Head of caudate nucleus (tissue), 42 donors: Measurements from ENCODE around the gene ZBTB46.
A peak's percentile ranks its signal among the peaks of the same experiment; 100 is the strongest.
"Not testable (repeated sequence)": the region's sequence is repeated elsewhere in the genome, so short reads cannot be mapped to it uniquely, and the experiment has no call there.

ENCODE experiments used
- DNase-seq, 42 donors: peaks; one replicate each; pipeline versions ENCODE4 v3.0.0 to v3.0.0-alpha.2; 2020 to 2021; ENCODE audit warnings: mixed read lengths in 7 of 42
- intact Hi-C: fragments of 100-400 bp; cut with DNase I; formaldehyde crosslinking; loops from one replicate; pipeline ENCODE4 v1.15.0; 2022

The ZBTB46 gene

DNA sequence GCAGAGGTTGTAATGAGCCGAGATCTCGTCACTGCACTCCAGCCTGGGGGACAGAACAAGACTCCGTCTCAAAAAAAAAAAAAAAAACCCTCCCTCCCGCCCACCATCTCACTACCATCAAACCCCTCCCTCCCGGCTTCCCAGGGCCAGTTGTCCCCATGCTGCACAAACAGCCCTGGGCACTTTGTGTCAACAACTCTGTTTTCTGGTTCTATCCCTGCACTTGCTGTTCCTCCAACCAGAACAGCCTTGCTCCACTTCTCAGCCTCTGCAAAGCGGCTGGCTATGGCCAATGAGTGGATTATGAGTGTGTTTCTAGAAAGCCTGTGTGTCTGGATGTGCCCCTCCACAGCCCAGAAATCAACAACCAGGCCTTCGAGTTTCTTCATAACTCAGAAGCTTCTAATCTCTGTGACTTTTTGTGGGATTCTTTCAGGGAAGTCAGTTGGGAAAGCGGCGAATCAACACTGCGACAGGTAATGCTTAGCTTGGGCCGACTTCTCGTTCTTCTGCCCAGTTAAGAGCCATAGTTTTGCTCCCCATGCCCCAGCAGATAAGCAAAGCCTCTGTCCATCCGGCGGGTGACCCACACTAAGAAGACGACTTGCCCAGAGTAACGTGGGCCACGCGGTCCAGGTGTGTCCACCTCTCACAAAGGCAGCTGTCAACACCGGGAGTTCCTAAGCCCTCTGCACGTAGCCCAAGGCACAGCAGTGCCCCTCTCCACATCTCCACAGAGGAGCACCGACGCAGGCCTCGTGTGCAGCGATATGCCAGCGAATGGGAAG lies 5.5 kb downstream of the ZBTB46 start:
- intact Hi-C loops = no loop called here
- no peak for DNase-seq

- no peak for DNase-seq
- intact Hi-C loops = no loop called here
These were observed 7.3 kb downstream of the ZBTB46 start for GRCh38 chr20:63823691-63824311.

- intact Hi-C loops = no loop called here
- peak in 10 of 42 donors; percentile 10 to 50 (median 26) for DNase-seq
These were observed 8.8 kb downstream of the ZBTB46 start for GRCh38 chr20:63822276-63822696.

GRCh38 chr20:63821811-63822210 lies 9.3 kb downstream of the ZBTB46 start:
- intact Hi-C loops = no loop called here
- no peak for DNase-seq

GRCh38 chr20:63819224-63819921 lies 11.7 kb downstream of the ZBTB46 start:
- intact Hi-C loops = no loop called here
- no peak for DNase-seq

DNA sequence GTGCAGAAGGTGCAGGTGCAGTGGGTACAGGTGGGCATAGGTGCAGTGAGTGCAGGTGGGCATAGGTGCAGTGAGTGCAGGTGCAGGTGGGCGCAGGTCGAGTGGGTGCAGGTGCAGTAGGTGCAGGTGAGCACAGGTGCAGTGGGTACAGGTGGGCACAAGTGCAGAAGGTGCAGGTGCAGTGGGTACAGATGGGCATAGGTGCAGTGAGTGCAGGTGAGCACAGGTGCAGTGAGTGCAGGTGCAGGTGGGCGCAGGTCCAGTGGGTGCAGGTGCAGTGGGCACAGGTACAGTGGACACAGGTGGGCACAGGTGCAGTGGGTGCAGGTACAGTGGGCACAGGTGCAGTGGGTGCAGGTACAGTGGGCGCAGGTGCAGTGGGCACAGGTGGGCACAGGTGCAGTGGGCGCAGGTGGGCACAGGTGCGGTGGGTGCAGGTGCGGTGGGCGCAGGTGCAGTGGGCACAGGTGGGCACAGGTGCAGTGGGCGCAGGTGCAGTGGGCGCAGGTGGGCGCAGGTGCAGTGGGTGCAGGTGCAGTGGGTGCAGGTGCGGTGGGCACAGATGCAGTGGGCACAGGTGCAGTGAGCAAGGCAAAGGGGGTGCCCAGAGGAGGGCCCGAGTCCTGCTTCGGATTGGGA lies 15.3 kb downstream of the ZBTB46 start:
- intact Hi-C loops = no loop called here
- DNase-seq = no peak

DNA sequence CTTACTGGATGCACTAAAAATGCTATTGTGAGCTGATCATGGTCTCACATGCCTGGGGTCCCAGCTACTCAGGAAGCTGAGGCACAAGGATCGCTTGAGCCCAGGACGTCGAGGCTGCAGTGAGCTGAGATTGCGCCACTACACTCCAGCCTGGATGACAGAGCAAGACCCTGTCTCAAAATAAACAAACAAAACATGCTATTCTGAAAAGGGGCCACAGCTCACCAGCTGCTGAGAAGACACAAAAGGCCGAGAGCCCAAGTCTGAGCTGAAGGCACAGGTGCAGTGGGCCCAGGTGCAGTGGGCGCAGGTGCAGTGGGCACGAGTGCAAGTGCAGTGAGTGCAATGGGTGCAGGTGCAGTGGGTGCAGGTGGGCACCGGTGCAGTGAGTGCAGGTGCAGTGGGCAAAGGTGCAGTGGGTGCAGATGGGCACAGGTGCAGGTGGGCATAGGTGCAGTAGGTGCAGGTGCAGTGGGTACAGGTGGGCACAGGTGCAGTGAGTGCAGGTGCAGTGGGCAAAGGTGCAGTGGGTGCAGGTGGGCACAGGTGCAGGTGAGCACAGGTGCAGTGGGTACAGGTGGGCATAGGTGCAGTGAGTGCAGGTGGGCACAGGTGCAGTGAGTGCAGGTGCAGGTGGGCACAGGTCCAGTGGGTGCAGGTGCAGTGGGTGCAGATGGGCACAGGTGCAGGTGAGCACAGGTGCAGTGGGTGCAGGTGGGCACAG lies 16.0 kb downstream of the ZBTB46 start:
- no peak for DNase-seq
- intact Hi-C loops = no loop called here

- DNase-seq = no peak
- intact Hi-C loops = no loop called here
These were observed 19.6 kb downstream of the ZBTB46 start for GRCh38 chr20:63811491-63811875.

DNA sequence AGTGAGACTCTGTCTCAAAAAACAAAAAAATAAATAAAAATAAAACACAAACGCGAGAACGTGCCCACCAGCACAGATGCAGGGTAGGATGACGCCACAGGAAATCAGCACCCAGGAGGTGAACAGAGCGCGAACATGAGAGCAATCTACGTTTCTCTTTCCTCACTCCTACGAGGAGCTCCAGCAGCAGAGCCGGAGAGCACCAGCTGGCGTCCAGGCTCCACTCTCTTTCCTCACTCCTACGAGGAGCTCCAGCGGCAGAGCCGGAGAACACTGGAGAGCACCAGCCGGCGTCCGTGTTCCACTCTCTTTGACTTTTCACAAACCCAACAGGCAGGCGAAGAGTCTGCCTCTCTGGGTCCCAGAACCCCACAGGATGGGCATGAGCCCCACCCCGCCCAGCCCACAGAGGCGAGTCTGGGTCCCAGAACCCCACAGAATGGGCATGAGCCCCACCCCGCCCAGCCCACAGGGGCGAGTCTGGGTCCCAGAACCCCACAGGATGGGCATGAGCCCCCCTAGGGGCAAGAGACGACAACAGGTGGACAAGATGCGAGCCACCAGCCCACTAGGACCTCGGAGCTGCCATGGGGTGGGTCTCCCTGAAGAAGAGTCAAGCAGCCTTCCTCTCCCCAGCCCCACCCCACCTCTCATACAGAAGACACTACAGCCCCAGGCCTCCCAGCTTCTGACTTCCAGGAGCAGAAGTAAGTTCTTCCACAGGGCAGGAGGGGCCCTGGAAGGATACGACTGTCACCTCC lies 20.2 kb downstream of the ZBTB46 start:
- DNase-seq = no peak
- intact Hi-C loops = no loop called here

- no peak for DNase-seq
- intact Hi-C loops = no loop called here
These were observed 21.2 kb downstream of the ZBTB46 start for GRCh38 chr20:63809856-63810255.

DNA sequence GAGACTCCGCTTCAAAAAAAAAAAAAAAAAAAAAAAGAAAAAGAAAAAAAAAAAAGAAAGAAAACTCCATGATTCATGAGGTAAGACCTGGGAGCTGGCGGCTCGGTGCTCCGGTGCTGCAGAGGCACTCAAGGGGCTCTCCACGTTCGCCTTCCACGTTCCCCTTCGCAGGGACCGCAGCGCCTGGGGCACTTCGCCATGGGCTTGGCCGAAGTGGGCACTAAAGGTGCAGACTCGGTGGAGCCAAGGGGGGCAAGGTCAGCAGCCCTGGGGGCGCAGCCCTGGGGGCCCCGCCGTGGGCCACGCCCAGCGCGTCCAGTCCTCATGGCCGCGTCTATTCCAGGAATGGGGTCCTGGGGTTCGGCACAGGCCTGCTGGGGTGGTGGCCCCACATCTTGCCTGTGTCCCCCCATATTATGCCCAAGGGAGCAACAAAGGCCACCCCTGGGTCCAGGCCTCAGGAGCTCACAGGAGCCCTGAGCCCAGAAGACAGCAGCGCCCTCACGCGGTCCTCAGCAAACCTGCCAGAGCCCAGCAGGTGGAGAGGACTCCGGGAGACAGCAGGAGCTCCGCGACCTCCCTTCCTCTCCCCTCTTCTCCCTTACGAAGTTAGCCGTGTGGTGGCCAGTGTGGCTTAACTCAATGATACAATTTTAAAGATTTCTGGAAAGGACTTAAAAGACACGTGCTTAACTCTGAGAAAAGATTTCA lies 21.9 kb downstream of the ZBTB46 start:
- intact Hi-C loops = no loop called here
- DNase-seq = no peak

- intact Hi-C loops = no loop called here
- DNase-seq = no peak
These were observed 22.8 kb downstream of the ZBTB46 start for GRCh38 chr20:63808145-63808724.

DNA sequence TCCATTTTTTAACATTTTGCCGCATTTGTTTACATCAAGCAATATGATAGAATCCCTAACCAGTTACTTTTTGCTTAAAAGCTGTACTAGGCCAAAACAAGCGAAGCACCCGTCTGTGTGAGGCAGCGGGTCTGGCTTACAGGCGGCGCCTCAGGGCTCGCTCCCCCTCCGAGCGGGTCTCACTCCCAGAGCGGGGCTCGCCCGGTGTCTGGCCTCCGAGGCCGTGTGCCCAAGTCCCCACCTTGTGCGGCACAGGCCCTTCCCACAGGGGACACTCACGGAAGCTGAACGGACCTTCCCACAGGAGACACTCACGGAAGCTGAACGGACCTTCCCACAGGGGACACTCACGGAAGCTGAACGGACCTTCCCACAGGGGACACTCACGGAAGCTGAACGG lies 23.4 kb downstream of the ZBTB46 start:
- intact Hi-C loops = no loop called here
- DNase-seq = no peak

GRCh38 chr20:63804308-63804636 lies 26.8 kb downstream of the ZBTB46 start:
- intact Hi-C loops = no loop called here
- no peak for DNase-seq

DNA sequence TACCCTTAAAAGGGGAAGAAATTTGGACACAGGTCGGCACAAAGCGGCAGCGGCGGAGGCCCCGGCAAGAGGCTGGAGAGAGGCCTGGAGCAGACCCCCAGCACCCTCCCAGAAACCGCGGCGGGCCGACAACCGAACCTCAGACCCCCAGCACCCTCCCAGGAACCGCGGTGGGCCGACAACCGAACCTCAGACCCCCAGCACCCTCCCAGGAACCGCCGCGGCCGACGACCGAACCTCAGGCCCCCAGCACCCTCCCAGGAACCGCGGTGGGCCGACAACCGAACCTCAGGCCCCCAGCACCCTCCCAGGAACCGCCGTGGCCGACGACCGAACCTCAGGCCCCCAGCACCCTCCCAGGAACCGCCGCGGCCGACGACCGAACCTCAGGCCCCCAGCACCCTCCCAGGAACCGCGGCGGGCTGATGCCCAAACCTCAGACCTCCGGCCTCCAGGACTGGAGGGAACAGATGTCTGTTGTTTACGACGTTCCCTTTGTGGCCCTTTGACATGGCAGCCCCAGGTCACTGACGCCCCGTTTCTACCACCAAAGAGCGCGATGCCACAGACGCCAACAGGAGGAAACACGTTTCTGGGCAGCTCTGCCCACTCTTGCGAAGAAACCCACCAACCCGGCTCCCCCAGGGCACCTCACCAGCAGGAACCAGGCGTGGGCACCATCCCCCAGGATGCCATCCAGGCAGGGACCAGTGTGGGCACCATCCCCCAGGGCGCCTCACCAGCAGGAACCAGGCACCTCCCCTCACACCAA lies 28.4 kb downstream of the ZBTB46 start:
- no peak for DNase-seq
- intact Hi-C loops = no loop called here

DNA sequence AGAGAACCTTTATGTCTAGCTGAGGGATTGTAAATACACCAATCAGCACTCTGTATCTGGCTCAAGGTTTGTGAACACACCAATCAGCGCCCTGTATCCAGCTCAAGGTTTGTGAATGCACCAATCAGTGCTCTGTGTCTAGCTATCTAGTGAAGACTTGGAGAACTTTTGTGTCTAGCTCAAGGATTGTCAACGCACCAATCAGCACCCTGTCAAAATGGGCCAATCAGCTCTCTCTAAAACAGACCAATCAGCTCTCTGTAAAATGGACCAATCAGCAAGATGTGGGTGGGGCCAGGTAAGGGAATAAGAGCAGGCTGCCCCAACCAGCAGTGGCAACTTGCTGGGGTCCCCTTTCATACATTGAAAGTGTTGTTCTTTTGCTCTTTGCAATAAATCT lies 29.9 kb downstream of the ZBTB46 start:
- intact Hi-C loops, DNase-seq: not testable (repeated sequence)

- intact Hi-C loops, DNase-seq: not testable (repeated sequence)
These were observed 30.7 kb downstream of the ZBTB46 start for GRCh38 chr20:63800411-63800810.
